ENCODE measurements around the gene ZNF469.

Gene ZNF469

GRCh38 chr16:88363239-88363891 lies 19.4 kb upstream of the ZNF469 start:
- no peak for DNase-seq

DNA sequence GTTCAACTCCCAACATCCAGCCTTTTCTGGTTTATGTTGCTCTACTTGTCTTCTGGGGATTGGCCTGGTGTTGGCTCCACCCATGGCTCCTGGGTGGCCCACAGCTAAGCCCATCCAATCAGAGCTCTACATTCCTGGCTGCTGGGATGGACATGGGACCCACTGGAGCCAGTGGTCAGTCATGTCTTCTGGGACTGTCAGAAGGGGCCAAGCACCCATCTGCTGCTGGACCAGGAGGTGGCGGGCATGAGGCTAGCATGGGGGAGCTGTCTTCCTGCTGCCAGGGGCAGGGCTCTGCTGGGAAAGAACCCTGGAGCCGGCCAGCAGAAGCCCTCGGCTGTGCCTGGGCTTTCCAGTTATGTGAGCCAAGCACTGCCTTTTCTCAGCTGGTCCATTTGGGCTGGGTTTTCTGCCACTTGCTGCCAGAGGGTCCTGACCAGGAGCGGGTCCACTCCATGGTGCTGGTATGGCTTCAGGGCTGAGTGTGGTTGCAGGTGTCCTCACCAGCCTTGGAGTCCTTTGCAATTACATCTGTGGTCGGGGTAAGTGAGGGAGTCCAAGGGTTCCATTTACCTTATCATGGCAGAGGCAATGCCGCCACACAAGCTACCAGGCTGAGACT lies 17.4 kb upstream of the ZNF469 start:
- DNase-seq: no peak

DNA sequence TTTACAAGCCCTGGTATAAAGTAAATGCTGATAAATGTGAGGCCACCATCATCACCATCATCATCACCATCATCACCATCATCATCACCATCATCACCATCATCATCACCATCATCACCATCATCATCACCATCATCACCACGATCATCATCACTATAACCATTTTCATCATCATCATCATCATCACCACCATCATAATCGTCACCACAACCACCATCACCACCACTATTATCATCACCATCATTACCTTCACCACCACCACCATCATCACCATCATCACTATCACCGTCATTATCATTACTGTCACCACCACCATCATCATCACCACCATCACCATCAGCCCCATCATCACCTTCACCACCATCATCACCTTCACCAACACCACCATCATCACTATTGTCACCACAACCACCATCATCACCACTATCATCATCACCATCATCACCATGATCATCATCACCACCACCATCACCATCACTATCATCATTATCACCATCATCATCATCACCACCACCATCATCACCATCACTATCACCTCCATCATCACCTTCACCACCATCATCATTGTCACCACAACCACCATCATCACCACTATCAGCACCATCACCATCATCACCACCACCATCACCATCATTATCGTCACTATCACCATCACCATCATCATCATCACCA lies 16.6 kb upstream of the ZNF469 start:
- no peak for DNase-seq

- no peak for DNase-seq
These were observed 16.1 kb upstream of the ZNF469 start for GRCh38 chr16:88366704-88367047.

DNA sequence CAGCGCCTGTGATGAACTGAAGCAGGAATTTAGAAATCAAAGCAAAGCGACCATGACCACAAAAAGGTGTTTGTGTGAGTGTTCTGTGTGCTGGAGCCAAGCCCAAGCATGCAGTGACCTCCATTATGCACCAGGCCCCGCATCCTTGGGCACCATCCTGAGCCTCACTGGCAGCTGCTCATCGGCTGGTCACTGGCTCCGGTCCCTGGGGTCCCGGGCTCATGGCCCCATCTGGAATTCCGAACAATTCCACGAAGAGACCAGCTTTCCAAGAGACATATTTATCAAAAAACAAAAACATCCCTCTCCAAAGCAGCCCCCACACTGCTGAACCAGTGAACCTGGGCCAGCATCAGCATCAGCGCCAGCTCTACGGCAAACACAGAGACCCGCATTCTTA lies 15.2 kb upstream of the ZNF469 start:
- DNase-seq: no peak

GRCh38 chr16:88368036-88368435 lies 14.7 kb upstream of the ZNF469 start:
- DNase-seq: no peak

GRCh38 chr16:88368994-88369393 lies 13.8 kb upstream of the ZNF469 start:
- no peak for DNase-seq

DNA sequence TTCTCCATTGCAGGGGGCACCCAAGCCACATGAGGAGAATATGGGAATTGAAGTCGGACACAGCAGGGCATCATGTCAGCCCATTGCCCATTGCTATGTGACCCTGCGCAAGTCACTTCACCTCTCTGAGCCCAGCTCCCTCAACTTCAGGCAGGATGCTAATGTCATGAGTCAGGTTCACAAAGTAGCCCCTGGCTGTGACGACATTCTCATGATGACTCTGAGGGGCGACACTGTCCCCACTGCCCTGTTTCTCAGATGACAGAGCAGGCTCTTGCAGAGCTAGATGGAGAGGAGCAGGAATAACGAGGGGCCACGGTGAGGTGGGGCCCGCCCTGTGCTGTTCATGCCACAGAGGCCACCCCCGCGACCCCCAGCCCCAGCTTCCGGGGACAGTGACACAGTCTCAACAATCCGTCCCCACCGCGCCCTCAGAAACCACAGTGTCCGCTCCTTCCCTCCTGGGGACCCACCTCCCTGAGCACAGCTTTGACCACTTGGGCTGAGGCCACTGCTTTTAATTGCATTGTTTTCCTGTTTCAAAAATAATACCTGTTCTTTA lies 13.2 kb upstream of the ZNF469 start:
- no peak for DNase-seq

GRCh38 chr16:88370365-88370764 lies 12.4 kb upstream of the ZNF469 start:
- no peak for DNase-seq

- DNase-seq: no peak
These were observed 10.2 kb upstream of the ZNF469 start for GRCh38 chr16:88372522-88372921.

- no peak for DNase-seq
These were observed 9.5 kb upstream of the ZNF469 start for GRCh38 chr16:88373211-88373610.

- no peak for DNase-seq
These were observed 8.7 kb upstream of the ZNF469 start for GRCh38 chr16:88373927-88374492.

DNA sequence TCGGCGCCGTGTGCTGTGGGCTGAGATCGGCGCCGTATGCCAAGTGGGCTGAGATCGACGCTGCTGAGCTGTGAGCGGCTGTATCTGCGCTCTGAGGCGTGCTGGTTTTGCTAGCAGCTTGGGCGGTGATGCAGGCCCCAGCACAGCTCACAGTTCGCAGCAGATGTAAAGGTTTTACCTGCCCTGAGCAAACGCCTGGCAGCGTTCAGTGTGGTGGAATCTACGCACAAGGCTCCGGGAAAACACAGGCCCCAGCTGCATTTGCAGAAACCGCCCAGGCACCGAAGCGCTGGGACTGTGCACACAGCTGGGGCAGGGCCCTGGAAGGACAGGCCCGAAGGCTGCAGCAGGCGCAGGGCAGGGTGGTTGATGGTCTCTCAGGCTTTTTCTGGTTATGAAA lies 8.0 kb upstream of the ZNF469 start:
- no peak for DNase-seq

- no peak for DNase-seq
These were observed 7.4 kb upstream of the ZNF469 start for GRCh38 chr16:88375236-88375975.

- no peak for DNase-seq
These were observed 6.5 kb upstream of the ZNF469 start for GRCh38 chr16:88375996-88376834.

GRCh38 chr16:88376835-88377726 lies 5.7 kb upstream of the ZNF469 start:
- DNase-seq: no peak

GRCh38 chr16:88377961-88378360 lies 4.8 kb upstream of the ZNF469 start:
- no peak for DNase-seq

DNA sequence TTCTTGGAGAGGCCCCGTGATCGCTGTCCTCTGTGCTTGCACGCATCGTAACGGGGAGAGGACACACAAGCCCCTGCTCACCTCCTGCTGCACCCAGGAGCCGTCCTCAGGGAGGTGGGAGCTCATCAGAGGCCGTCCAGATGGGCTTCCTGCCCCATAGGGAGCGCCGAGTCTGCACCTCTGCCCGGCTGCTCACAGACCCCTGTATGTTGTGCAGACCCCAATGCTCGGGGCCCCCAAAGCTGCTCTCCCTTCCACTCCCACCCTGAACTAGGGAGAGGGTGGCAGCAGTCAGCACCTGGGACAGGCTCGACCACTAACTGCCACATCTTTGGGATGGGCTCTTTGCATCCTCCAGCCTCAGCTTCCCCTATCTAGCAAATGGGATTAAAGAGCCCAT lies 4.4 kb upstream of the ZNF469 start:
- no peak for DNase-seq

GRCh38 chr16:88378836-88379693 lies 3.7 kb upstream of the ZNF469 start:
- no peak for DNase-seq

- DNase-seq: no peak
These were observed 3.1 kb upstream of the ZNF469 start for GRCh38 chr16:88379694-88380040.

Data from activated CD4-positive, alpha-beta T cell treated with anti-CD3 and anti-CD28 coated beads for 4 hours (primary cell).